GM12878 (cell line): Measurements from ENCODE around the gene AMT. TPM values are rescaled to one million over a fixed set of nuclear protein-coding genes. Genes with fewer than 3 reads are reported as not detected.

Experiments
- ATAC-seq: fragments of 200-7000 bp; cut with Tn5 transposase; 3 replicates; pipeline ENCODE4 v1.9.1; 2020; ENCODE audit warnings: mild to moderate bottlenecking, moderate library complexity
- BruUV-seq: library from RNA; stranded (reverse); fragments of 400-500 nt; replicated peaks from 2 replicates; lab custom pipeline; 2021; lab: Mats Ljungman, UMichigan
- CTCF ChIA-PET: fragments of 300-600 bp; sonication (Branson Sonifier 250); formaldehyde crosslinking; extraction: SDS; loops from one replicate; lab custom pipeline; 2021; ENCODE audit warnings: inconsistent platforms; lab: Yijun Ruan, JAX
- POLR2A ChIA-PET: fragments of 350-600 bp; formaldehyde crosslinking; extraction: SDS; loops from one replicate; lab custom pipeline; 2021; ENCODE audit warnings: inconsistent platforms; lab: Charles Lee
- RAD21 ChIA-PET: fragments of 300-600 bp; sonication (Branson Sonifier 250); formaldehyde crosslinking; loops from one replicate; lab custom pipeline; 2023; ENCODE audit warnings: antibody characterized with exemption; ENCODE audit not compliant: unreplicated experiment; lab: Charles Lee
- SMC1A ChIA-PET: fragments of 300-600 bp; sonication (Branson Sonifier 250); formaldehyde crosslinking; loops from one replicate; lab custom pipeline; 2023; ENCODE audit not compliant: unreplicated experiment, uncharacterized antibody; lab: Charles Lee
- DNase-seq: peaks from one replicate; pipeline ENCODE4 v3.0.0-alpha.2; 2011; ENCODE audit warnings: low read depth, low spot score
- FAIRE-seq: peaks from 3 replicates; lab custom pipeline; 2011; peaks lifted over from hg19 to GRCh38; lab: Jason Lieb, UNC
- H2AFZ ChIP-seq: 2 replicates; pipeline ENCODE4 v1.6.0; 2011; ENCODE audit warnings: low read depth, low read length, control low read depth; ENCODE audit not compliant: control insufficient read depth
- H3K27ac ChIP-seq: 2 replicates; pipeline ENCODE4 v1.5.1; 2011; ENCODE audit warnings: control low read depth; ENCODE audit not compliant: control insufficient read depth, insufficient read depth
- H3K27me3 ChIP-seq, 2 experiments: replicated peaks in 1 of 2; 2 replicates each; pipeline versions ENCODE4 v1.6.0 to v1.6.1; 2011; ENCODE audit warnings: low read length in 1 of 2; ENCODE audit not compliant: control insufficient read depth in 2 of 2, insufficient read depth in 2 of 2
- H3K36me3 ChIP-seq, 2 experiments: 2 replicates each; pipeline ENCODE4 v1.5.1; 2011; ENCODE audit warnings: low read length in 1 of 2; ENCODE audit not compliant: control insufficient read depth in 2 of 2, insufficient read depth in 2 of 2
- H3K4me1 ChIP-seq: 2 replicates; pipeline ENCODE4 v1.6.1; 2011; ENCODE audit warnings: mild to moderate bottlenecking, low read length, moderate library complexity, mixed read lengths; ENCODE audit not compliant: control insufficient read depth, insufficient read depth
- H3K4me2 ChIP-seq: 2 replicates; pipeline ENCODE4 v1.6.0; 2011; ENCODE audit warnings: control low read depth; ENCODE audit not compliant: control insufficient read depth, insufficient read depth
- H3K4me3 ChIP-seq: fragments of 200-600 bp; sonication (generic); 2 replicates; pipeline ENCODE4 v1.5.1; 2016
- H3K79me2 ChIP-seq: 2 replicates; pipeline ENCODE4 v1.6.0; 2011; ENCODE audit warnings: low read length; ENCODE audit not compliant: control insufficient read depth, insufficient read depth
- H3K9ac ChIP-seq: 2 replicates; pipeline ENCODE4 v1.8.0; 2011; ENCODE audit warnings: low read length, control low read depth, mixed read lengths; ENCODE audit not compliant: control insufficient read depth, insufficient read depth
- H3K9me3 ChIP-seq: replicated peaks from 3 replicates; pipeline ENCODE4 v1.5.1; 2011; ENCODE audit warnings: mild to moderate bottlenecking, low read length; ENCODE audit not compliant: control insufficient read depth, insufficient read depth
- H4K20me1 ChIP-seq: 2 replicates; pipeline ENCODE4 v1.6.0; 2011; ENCODE audit not compliant: control insufficient read depth, insufficient read depth
- EGR1 ChIP-seq, 2 experiments: IDR thresholded peaks; 1 replicate in 1 of 2; 2 replicates in 1 of 2; pipeline ENCODE4 v1.6.1; 2011 to 2012; ENCODE audit warnings: low read depth in 2 of 2, low read length in 2 of 2, borderline replicate concordance in 1 of 2, mild to moderate bottlenecking in 1 of 2, moderate library complexity in 1 of 2
- POLR2A ChIP-seq: IDR thresholded peaks from 2 replicates; pipeline ENCODE4 v1.6.1; 2011; ENCODE audit warnings: low read depth, mild to moderate bottlenecking, low read length
- POU2F2 ChIP-seq: IDR thresholded peaks from 3 replicates; pipeline ENCODE4 v1.6.1; 2011; ENCODE audit warnings: low read depth, mild to moderate bottlenecking, low read length, borderline replicate concordance
- RB1 ChIP-seq: fragments of 450-650 bp; formaldehyde crosslinking; IDR thresholded peaks from 2 replicates; pipeline ENCODE4 v1.6.1; 2017; ENCODE audit warnings: mild to moderate bottlenecking, borderline replicate concordance
- SMARCA5 ChIP-seq: fragments of 450-650 bp; IDR thresholded peaks from 2 replicates; pipeline ENCODE4 v1.6.1; 2017; ENCODE audit warnings: mild to moderate bottlenecking
- USF1 ChIP-seq: IDR thresholded peaks from 2 replicates; pipeline ENCODE4 v1.6.1; 2011; ENCODE audit warnings: borderline replicate concordance, low read depth, mild to moderate bottlenecking, moderate library complexity, mixed read lengths, low read length; ENCODE audit not compliant: insufficient read depth; ENCODE audit errors: extremely low read length
- ZNF687 ChIP-seq: fragments of 450-650 bp; IDR thresholded peaks from 2 replicates; pipeline ENCODE4 v1.6.1; 2017; ENCODE audit warnings: mild to moderate bottlenecking, moderate library complexity
- WGBS: methylation state at CpG from one replicate; pipeline ENCODE4 v1.1.6; 2016; ENCODE audit warnings: low lambda C conversion rate; ENCODE audit not compliant: insufficient replicate concordance, insufficient coverage; ENCODE audit errors: missing lambda C conversion rate; 5-methylcytosine and 5-hydroxymethylcytosine counted together
- in situ Hi-C: fragments of 300-500 bp; cut with MboI; formaldehyde crosslinking; loops from 9 replicates; pipeline ENCODE4 v1.14.3; 2018; ENCODE audit warnings: mixed read lengths
- intact Hi-C: fragments of 100-400 bp; cut with micrococcal nuclease; formaldehyde crosslinking; loops from one replicate; pipeline ENCODE4 v1.14.2; 2022; ENCODE audit not compliant: unreplicated experiment
- polyA plus RNA-seq, 11 experiments: library from polyadenylated mRNA; depleted of rRNA in 4 of 11; unstranded in 6 of 11; stranded (reverse) in 5 of 11; fragments of >200 nt; fragmentation: Nextera tagmentation in 4 of 11; fragmentation: Illumina TruSeq in 1 of 11; extraction: Ambion mirVana in 4 of 11; extraction: Trizol in 1 of 11; gene quantifications; 1 replicate in 1 of 11; 2 replicates in 10 of 11; pipeline versions ENCODE4 v1.2.1 to v1.2.3, GENCODE V29; 2011 to 2016; ENCODE audit warnings: inconsistent platforms in 2 of 11, missing spikeins in 2 of 11, low read depth in 1 of 11
- total RNA-seq, 4 experiments: library from RNA; depleted of rRNA in 3 of 4; stranded (reverse); fragments of >200 nt in 3 of 4; fragmentation: Illumina TruSeq in 1 of 4; extraction: Trizol in 1 of 4; gene quantifications; 2 replicates each; pipeline versions ENCODE4 v1.2.1 to v1.2.3, GENCODE V29; 2013 to 2021
- TF ChIP-seq, protein P1 (sequence below): fragments of 450-650 bp; IDR thresholded peaks from 2 replicates; pipeline ENCODE4 v1.6.1; 2016; ENCODE audit warnings: mild to moderate bottlenecking
- TF ChIP-seq, protein P2 (sequence below): fragments of 450-650 bp; formaldehyde crosslinking; IDR thresholded peaks from 2 replicates; pipeline ENCODE4 v1.4.0; 2020; ENCODE audit warnings: mild to moderate bottlenecking, moderate library complexity

Gene AMT
- total and polyA plus RNA-seq, 10 of the 15 experiments (the other 5 are each of a cell fraction or from before 2014, with no cell fraction given): 0.45 to 7.2 (median 2.6) TPM

DNA sequence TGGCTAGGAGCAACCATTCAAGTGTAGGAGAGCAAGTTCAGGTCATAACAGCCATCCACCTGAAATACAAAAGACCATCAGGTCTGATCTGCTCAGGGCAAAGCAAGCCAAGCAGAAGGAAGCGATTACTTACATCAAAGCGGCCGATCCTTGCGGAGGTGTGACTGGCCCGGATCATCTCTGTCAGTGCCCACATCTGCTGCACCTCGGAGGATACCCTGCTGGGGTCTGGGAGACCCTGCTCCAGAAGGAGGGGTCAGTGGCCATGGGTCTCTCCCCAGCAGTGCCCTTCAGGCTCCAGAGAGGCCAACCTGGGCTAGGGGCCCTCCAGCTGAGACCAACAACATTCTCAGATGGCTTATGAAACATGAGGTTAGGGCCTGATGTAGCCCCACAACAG is 2.5 kb upstream of the AMT start (continued):
- no peak for TF ChIP-seq EGR1 (IDR thresholded peaks at IDR 0.05; ENCODE audit: borderline replicate concordance in 1 of 2, low read depth in 2 of 2, low read length in 2 of 2)
- no peak for TF ChIP-seq USF1

- in situ Hi-C loops (no loop called here), intact Hi-C loops (no loop called here)
- CTCF ChIA-PET: interaction anchor here (0.8 to 0.9 kb wide), 2 partner anchors 11 to 82 kb away, joined by 3 read pairs; no protein-coding TSS in a partner anchor
- peak overlapping the region; percentile 31 for H3K27ac ChIP-seq
- POLR2A ChIA-PET: no interaction called here
- no peaks in the 10 kb centered on the region for H3K79me2 ChIP-seq
- H4K20me1 ChIP-seq: no peaks in the 10 kb centered on the region
- no peak for TF ChIP-seq RB1
- TF ChIP-seq ZNF687: no peak
- TF ChIP-seq, protein P1, sequence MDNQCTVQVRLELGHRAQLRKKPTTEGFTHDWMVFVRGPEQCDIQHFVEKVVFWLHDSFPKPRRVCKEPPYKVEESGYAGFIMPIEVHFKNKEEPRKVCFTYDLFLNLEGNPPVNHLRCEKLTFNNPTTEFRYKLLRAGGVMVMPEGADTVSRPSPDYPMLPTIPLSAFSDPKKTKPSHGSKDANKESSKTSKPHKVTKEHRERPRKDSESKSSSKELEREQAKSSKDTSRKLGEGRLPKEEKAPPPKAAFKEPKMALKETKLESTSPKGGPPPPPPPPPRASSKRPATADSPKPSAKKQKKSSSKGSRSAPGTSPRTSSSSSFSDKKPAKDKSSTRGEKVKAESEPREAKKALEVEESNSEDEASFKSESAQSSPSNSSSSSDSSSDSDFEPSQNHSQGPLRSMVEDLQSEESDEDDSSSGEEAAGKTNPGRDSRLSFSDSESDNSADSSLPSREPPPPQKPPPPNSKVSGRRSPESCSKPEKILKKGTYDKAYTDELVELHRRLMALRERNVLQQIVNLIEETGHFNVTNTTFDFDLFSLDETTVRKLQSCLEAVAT: no peak
- no peak for TF ChIP-seq SMARCA5
- no peak for TF ChIP-seq POU2F2
- TF ChIP-seq, protein P2, sequence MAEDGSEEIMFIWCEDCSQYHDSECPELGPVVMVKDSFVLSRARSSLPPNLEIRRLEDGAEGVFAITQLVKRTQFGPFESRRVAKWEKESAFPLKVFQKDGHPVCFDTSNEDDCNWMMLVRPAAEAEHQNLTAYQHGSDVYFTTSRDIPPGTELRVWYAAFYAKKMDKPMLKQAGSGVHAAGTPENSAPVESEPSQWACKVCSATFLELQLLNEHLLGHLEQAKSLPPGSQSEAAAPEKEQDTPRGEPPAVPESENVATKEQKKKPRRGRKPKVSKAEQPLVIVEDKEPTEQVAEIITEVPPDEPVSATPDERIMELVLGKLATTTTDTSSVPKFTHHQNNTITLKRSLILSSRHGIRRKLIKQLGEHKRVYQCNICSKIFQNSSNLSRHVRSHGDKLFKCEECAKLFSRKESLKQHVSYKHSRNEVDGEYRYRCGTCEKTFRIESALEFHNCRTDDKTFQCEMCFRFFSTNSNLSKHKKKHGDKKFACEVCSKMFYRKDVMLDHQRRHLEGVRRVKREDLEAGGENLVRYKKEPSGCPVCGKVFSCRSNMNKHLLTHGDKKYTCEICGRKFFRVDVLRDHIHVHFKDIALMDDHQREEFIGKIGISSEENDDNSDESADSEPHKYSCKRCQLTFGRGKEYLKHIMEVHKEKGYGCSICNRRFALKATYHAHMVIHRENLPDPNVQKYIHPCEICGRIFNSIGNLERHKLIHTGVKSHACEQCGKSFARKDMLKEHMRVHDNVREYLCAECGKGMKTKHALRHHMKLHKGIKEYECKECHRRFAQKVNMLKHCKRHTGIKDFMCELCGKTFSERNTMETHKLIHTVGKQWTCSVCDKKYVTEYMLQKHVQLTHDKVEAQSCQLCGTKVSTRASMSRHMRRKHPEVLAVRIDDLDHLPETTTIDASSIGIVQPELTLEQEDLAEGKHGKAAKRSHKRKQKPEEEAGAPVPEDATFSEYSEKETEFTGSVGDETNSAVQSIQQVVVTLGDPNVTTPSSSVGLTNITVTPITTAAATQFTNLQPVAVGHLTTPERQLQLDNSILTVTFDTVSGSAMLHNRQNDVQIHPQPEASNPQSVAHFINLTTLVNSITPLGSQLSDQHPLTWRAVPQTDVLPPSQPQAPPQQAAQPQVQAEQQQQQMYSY (CRISPR knock-in tag): no peak
- peak; percentile 48; the same call in 1 of the 2 replicates for TF ChIP-seq POLR2A
- SMC1A ChIA-PET: no interaction called here
- peaks cover 2 to 5% of the 10 kb centered on the region in 2 experiments; a peak in 3 of 4 replicates for H3K36me3 ChIP-seq
- RAD21 ChIA-PET: no interaction called here
- peak overlapping the region; percentile 54 for H3K4me2 ChIP-seq
- H3K9me3 ChIP-seq: no peaks in the 10 kb centered on the region
- no peaks in the 10 kb centered on the region for H3K27me3 ChIP-seq
- no TSS peak for BruUV-seq
- no peak for ATAC-seq
- peaks cover 14% of the 10 kb centered on the region for H3K4me1 ChIP-seq
- no peak overlapping the region; the same call in 1 of the 2 replicates for H3K4me3 ChIP-seq
- H2AFZ ChIP-seq: no peak overlapping the region
- DNase-seq: no peak
- FAIRE-seq: no peak
- no peak overlapping the region for H3K9ac ChIP-seq
- WGBS: 66% methylated on average over 6 of the region's 14 CpGs
These were observed 339 bp downstream of the AMT start for GRCh38 chr3:49421890-49422378.
